Measurements from ENCODE around the gene KASH5. TPM values are rescaled to one million over a fixed set of nuclear protein-coding genes. Genes with fewer than 3 reads are reported as not detected.

The KASH5 gene
- total and polyA plus RNA-seq, 2 of the 8 experiments (the other 6 are each of a cell fraction or from before 2014, with no cell fraction given), result 0.05 to 0.19 TPM

GRCh38 chr19:49461656-49462055, 73.6 kb downstream of the KASH5 start:
- Histone ChIP-seq H4K20me1 (replicated peaks in 1 of 2; ENCODE audit: control insufficient read depth in 1 of 2, insufficient read depth in 2 of 2, low read length in 2 of 2) (no peaks in the 10 kb centered on the region), H3K36me3 (ENCODE audit: control insufficient read depth in 2 of 4, insufficient read depth in 4 of 4, low read length in 3 of 4) (peaks cover 0 to 12% (median 6%) of the 10 kb centered on the region in 4 experiments; a peak in 4 of 8 replicates), H2AFZ (ENCODE audit: low read length) (no peak overlapping the region), H2BK5ac (ENCODE audit: low read depth, low read length) (no peak overlapping the region), H4K5ac (ENCODE audit: insufficient read length, low read depth, low read length) (no peak overlapping the region), H2AK5ac (ENCODE audit: low read depth, low read length) (no peak overlapping the region), H3K9ac (replicated peaks in 1 of 4; ENCODE audit: extremely low read depth in 1 of 4, low read depth in 3 of 4, low read length in 3 of 4) (no peak overlapping the region), H3K23ac (ENCODE audit: insufficient read length) (no peak overlapping the region), H3K14ac (ENCODE audit: insufficient read length) (no peak overlapping the region), H2BK120ac (replicated peaks; ENCODE audit: low read depth, low read length) (no peak overlapping the region), H3K27me3 (replicated peaks in 1 of 4; ENCODE audit: control insufficient read depth in 3 of 4, extremely low read depth in 1 of 4, insufficient read depth in 3 of 4, low read length in 3 of 4) (no peaks in the 10 kb centered on the region), H2BK20ac (ENCODE audit: low read length) (no peak overlapping the region), H3K56ac (replicated peaks; ENCODE audit: insufficient read length, low read depth, low read length) (no peak overlapping the region), H3K4me3 (ENCODE audit: extremely low read depth in 1 of 4, insufficient read depth in 2 of 4, low read depth in 3 of 4, low read length in 4 of 4) (no peak overlapping the region), H3K27ac (ENCODE audit: low read depth, low read length) (no peak overlapping the region), H3K79me1 (ENCODE audit: low read depth, low read length) (no peaks in the 10 kb centered on the region; the same call in 1 of the 2 replicates), H3K4ac (replicated peaks; ENCODE audit: insufficient read length, low read depth, low read length) (no peak overlapping the region), H2BK15ac (ENCODE audit: low read length) (no peak overlapping the region), H3K4me1 (replicated peaks in 1 of 4; ENCODE audit: control insufficient read depth in 3 of 4, insufficient read depth in 4 of 4, low read length in 3 of 4) (no peaks in the 10 kb centered on the region), H2BK12ac (ENCODE audit: low read depth, low read length) (0 out of 2 replicates have a peak overlapping the region, but pooled peaks have one; percentile 27), H3K23me2 (ENCODE audit: low read depth, low read length) (no peaks in the 10 kb centered on the region), H4K8ac (ENCODE audit: extremely low read depth, insufficient read depth, low read length) (no peak overlapping the region), H3K18ac (ENCODE audit: extremely low read depth, low read length) (no peak overlapping the region), H3K4me2 (ENCODE audit: insufficient read depth in 1 of 2, low read depth in 2 of 2, low read length in 2 of 2) (no peak overlapping the region), H3K9me3 (ENCODE audit: insufficient read depth in 2 of 2, low read depth in 1 of 2, low read length in 1 of 2) (no peaks in the 10 kb centered on the region), H3K79me2 (ENCODE audit: control insufficient read depth in 1 of 2, insufficient read depth in 2 of 2, low read length in 2 of 2) (no peaks in the 10 kb centered on the region), H4K91ac (replicated peaks; ENCODE audit: insufficient read length, low read length) (no peak overlapping the region)
- FAIRE-seq (no peak), DNase-seq (ENCODE audit: low read depth in 1 of 2, low spot score in 2 of 2) (no peak)
- TF ChIP-seq TCF12 (IDR thresholded peaks at IDR 0.05; ENCODE audit: low read depth, low read length), result no peak
- TF ChIP-seq SIX5 (IDR thresholded peaks at IDR 0.05; ENCODE audit: low read depth, low read length), result no peak
- TF ChIP-seq CTCF (IDR thresholded peaks at IDR 0.05; ENCODE audit: control extremely low read depth in 1 of 3, insufficient read depth in 1 of 3, low read depth in 1 of 3, low read length in 3 of 3), result no peak
- TF ChIP-seq ATF2 (IDR thresholded peaks at IDR 0.05; ENCODE audit: low read length), result no peak
- ChIA-PET POLR2A (ENCODE audit: partially characterized antibody) (no interaction called here), CTCF (ENCODE audit: partially characterized antibody) (interaction anchor here (4.8 kb wide), 1 partner anchor 11 kb away, joined by 28 read pairs; the partner anchor contains the start of gene FLT3LG)
- WGBS, 2 experiments (ENCODE audit: extremely low coverage in 1 of 2, insufficient coverage in 1 of 2, insufficient read length in 1 of 2, insufficient replicate concordance in 2 of 2, low coverage in 1 of 2, low lambda C conversion rate in 2 of 2, missing lambda C conversion rate in 1 of 2), result 92% methylated on average over 33 of the region's 37 CpGs; no CpG with 5 or more reads in 1 of the 2 experiments
